NCI-H524 (cell line): ENCODE results near the gene NXPE3.
"Not testable (repeated sequence)": the region's sequence is repeated elsewhere in the genome, so short reads cannot be mapped to it uniquely, and the experiment has no call there.

Experiments
- DNase-seq, 2 experiments: peaks; one replicate each; lab custom pipeline; 2025; lab: John Stamatoyannopoulos, UW

NXPE3 gene

GRCh38 chr3:101779047-101779821 lies at the start of gene NXPE3:
Gene NXPE3 (plus strand): TSS chr3:101779211. CDS start chr3:101785597, 6,386 bp downstream.
- DNase-seq, result peak; percentile 92 to 95

- no peak for DNase-seq
Measured at GRCh38 chr3:101729586-101729985, 49.4 kb upstream of the NXPE3 start.

GRCh38 chr3:101730839-101731238 lies 48.2 kb upstream of the NXPE3 start:
- no peak for DNase-seq

DNA sequence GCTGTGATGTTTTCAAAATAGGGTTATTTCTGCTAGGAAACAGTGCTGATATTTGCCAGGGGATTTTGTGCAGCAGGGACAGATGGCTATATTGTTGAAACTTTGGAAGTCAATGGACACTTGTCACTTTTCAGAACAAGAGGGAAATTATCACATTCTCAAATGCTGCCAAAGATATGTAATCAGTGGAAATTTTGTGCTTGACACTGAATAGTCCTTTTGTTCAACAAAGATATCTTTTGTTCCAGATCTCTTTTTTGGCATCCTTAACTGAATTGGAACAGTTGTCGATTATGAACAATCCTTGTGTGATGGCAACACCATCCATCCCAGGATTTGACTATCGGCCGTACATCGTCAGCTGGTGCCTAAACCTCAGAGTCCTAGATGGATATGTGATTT lies 46.8 kb upstream of the NXPE3 start:
- DNase-seq, result no peak

DNA sequence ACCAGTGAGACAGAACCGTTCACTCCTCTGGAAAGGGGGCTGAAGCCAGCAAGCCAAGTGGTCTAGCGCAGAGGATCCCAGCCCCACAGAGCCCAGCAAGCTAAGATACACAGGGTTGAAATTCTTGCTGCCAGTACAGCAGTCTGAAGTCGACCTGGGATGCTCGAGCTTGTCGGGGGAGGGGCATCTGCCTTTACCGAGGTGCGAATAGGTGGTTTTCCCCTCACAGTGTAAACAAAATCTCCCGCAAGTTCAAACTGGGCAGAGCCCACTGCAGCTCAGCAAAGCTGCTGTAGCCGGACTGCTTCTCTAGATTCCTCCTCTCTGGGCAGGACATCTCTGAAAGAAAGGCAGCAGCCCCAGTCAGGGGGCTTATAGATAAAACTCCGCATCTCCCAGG lies 43.2 kb upstream of the NXPE3 start:
- no peak for DNase-seq

DNA sequence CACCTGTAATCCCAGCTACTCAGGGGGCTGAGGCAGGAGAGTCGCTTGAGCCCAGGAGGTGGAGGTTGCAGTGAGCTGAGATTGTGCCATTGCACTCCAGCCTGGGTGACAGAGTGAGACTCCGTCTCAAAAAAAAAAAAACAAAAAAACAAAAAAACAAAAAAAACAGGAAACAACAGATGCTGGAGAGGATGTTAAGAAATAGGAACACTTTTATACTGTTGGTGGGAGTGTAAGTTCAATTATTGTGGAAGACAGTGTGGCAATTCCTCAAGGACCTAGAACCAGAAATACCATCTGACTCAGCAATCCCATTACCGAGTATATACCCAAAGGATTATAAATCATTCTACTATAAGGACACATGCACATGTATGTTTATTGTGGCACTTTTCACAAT lies 37.1 kb upstream of the NXPE3 start:
- not testable (repeated sequence) for DNase-seq

- DNase-seq, result no peak
Measured at GRCh38 chr3:101744811-101745210, 34.2 kb upstream of the NXPE3 start.

DNA sequence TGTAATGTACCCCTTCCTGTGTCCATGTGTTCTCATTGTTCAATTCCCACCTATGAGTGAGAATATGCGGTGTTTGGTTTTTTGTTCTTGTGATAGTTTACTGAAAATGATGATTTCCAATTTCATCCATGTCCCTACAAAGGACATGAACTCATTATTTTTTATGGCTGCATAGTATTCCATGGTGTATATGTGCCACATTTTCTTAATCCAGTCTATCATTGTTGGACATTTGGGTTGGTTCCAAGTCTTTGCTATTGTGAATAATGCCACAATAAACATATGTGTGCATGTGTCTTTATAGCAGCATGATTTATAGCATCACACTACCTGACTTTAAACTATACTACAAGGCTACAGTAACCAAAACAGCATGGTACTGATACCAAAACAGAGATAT lies 33.1 kb upstream of the NXPE3 start:
- not testable (repeated sequence) for DNase-seq

GRCh38 chr3:101753386-101754113 lies 25.5 kb upstream of the NXPE3 start:
- DNase-seq, result not testable (repeated sequence)

DNA sequence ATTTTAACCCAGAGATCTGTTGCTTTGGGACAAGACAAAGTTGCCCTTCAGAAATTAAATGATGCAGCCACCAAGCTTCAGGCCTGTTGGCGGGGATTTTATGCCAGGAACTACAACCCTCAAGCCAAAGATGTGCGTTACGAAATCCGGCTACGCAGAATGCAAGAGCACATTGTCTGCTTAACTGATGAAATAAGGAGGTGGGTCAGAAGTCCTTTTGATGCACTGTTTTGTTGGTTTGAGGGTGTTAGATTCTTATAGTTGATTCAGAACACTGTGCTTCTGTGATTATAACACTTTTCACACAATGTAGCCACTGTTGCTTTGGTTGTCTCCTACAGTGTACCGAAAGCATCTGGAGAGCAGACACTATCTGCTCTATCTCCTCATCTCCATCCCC lies 20.8 kb upstream of the NXPE3 start:
- no peak for DNase-seq

GRCh38 chr3:101762041-101762646 lies 16.9 kb upstream of the NXPE3 start:
- no peak for DNase-seq

- not testable (repeated sequence) for DNase-seq
Measured at GRCh38 chr3:101777745-101778281, 1.2 kb upstream of the NXPE3 start.

GRCh38 chr3:101778385-101779046 lies 495 bp upstream of the NXPE3 start:
- DNase-seq, result no peak

- no peak for DNase-seq
Measured at GRCh38 chr3:101779822-101780381, 891 bp downstream of the NXPE3 start.

DNA sequence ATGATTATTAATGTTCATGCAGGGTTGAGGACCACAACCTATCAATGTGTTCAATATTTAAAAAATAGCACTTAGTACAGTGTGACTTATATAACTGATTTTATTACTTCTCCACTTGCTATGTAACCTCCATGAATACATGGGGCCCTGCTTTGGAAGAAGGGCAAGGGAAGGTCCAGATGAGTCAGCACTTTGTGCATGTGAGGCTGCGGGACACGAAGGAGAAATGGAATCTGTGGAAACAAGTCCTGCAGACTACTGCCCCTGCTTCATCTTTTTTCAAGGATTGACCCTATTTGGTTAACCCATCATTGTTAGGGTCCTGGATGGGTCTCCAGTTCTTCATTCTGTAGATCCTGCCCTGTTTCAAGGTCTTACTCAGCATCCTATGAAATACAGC lies 1.6 kb downstream of the NXPE3 start:
- DNase-seq, result no peak

- DNase-seq, result no peak
Measured at GRCh38 chr3:101781166-101781565, 2.2 kb downstream of the NXPE3 start.

DNA sequence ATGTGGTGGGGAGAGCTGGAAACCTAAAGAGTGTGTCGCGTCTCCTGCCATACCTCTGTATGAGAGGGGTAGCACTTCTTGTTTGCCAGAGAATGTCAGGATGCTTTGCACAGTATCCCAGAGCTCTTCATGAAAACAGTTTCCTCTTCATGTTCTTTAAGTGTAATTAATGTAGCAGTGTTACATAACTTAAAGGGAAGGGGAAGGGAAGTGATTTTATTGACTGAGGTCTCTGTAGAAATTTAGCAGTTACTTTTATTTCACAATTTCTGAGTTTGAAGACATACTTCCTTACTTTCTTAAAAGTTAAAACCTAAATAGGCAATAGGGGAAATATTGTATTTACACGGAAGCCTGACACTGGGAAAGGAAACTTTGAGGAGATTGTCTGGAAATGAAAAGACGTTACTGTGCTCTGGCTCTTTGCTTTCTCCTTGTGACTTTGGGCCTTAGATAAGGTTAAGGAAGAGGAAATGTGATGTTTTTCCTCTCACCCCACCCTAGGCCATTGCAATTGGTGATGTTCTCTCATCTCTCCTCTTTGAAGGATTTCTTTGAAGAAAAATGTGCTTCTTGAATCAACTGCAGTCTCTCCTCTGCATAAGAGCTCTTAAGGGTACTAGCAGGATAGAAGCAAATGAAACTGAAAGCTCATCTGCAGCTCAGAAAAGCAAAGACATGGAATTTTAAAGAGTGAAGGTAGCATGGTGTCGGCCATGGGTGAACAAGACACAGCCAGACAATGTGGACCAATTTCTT lies 6.0 kb downstream of the NXPE3 start:
- no peak for DNase-seq

GRCh38 chr3:101791778-101792177 lies 12.8 kb downstream of the NXPE3 start:
- DNase-seq, result no peak

GRCh38 chr3:101796077-101796680 lies 17.2 kb downstream of the NXPE3 start:
- DNase-seq, result peak in 1 of 2 experiments; percentile 8

GRCh38 chr3:101801174-101801573 lies 22.2 kb downstream of the NXPE3 start:
- DNase-seq, result no peak

- DNase-seq, result no peak
Measured at GRCh38 chr3:101802179-101802578, 23.2 kb downstream of the NXPE3 start.
